T-cell (primary cell): ENCODE measurements around the gene AKAP6. TPM values are rescaled to one million over a fixed set of nuclear protein-coding genes. Genes with fewer than 3 reads are reported as not detected.

Source experiments
- ATAC-seq, 4 experiments: fragments of 200-7000 bp in 3 of 4; fragments of 150-1000 bp in 1 of 4; cut with Tn5 transposase; replicated peaks in 1 of 4; 1 replicate in 3 of 4; 2 replicates in 1 of 4; pipeline ENCODE4 v1.10.0; 2021; ENCODE audit warnings: moderate library complexity in 3 of 4, mild to moderate bottlenecking in 2 of 4, moderate number of reproducible peaks in 1 of 4
- CTCF ChIA-PET, 2 donors: fragments of 300-600 bp; sonication (Branson Sonifier 250); formaldehyde crosslinking; loops; one replicate each; lab custom pipeline; 2022; ENCODE audit warnings: antibody characterized with exemption in 2 of 2; lab: Charles Lee
- POLR2A ChIA-PET, 2 donors: fragments of 300-600 bp; sonication (Branson Sonifier 250); formaldehyde crosslinking; loops; one replicate each; lab custom pipeline; 2022; ENCODE audit warnings: antibody characterized with exemption in 2 of 2; lab: Charles Lee
- DNase-seq, 35 experiments: peaks; one replicate each; pipeline versions ENCODE4 v3.0.0 to v3.0.0-alpha.2; 2013 to 2023
- H3K27ac ChIP-seq: one replicate; pipeline ENCODE4 v1.5.1; 2013; ENCODE audit warnings: low read length
- H3K27me3 ChIP-seq, 2 experiments: replicated peaks in 1 of 2; 1 replicate in 1 of 2; 2 replicates in 1 of 2; pipeline versions ENCODE4 v1.6.1 to v1.7.0; 2013; ENCODE audit warnings: low read length in 1 of 2, mixed read lengths in 1 of 2; ENCODE audit not compliant: control insufficient read depth in 2 of 2, insufficient read depth in 2 of 2; ENCODE audit errors: extremely low read depth in 1 of 2
- H3K36me3 ChIP-seq, 2 donors: 1 replicate in 1 of 2; 2 replicates in 1 of 2; pipeline versions ENCODE4 v1.6.1 to v1.7.0; 2013; ENCODE audit warnings: low read length in 1 of 2; ENCODE audit not compliant: control insufficient read depth in 2 of 2, insufficient read depth in 1 of 2; ENCODE audit errors: extremely low read depth in 1 of 2
- H3K4me1 ChIP-seq, 2 experiments: 1 replicate in 1 of 2; 2 replicates in 1 of 2; pipeline versions ENCODE4 v1.6.1 to v1.7.0; 2013; ENCODE audit warnings: low read length in 2 of 2, mixed read lengths in 1 of 2; ENCODE audit not compliant: insufficient read depth in 2 of 2, control insufficient read depth in 1 of 2; ENCODE audit errors: extremely low read depth in 1 of 2
- H3K4me3 ChIP-seq, 2 donors: 1 replicate in 1 of 2; 2 replicates in 1 of 2; pipeline versions ENCODE4 v1.5.1 to v1.7.0; 2013; ENCODE audit warnings: mild to moderate bottlenecking in 2 of 2, low read length in 1 of 2, moderate library complexity in 1 of 2; ENCODE audit not compliant: control insufficient read depth in 1 of 2; ENCODE audit errors: extremely low read depth in 1 of 2
- H3K9me3 ChIP-seq: 2 replicates; pipeline ENCODE4 v1.7.0; 2013
- H3K27ac Mint-ChIP-seq, 2 donors: one replicate each; pipeline ENCODE4 v1.8.0; 2020 to 2021; ENCODE audit warnings: mild to moderate bottlenecking in 2 of 2, mixed read lengths in 2 of 2
- H3K27me3 Mint-ChIP-seq, 2 donors: one replicate each; pipeline ENCODE4 v1.8.0; 2021 to 2022; ENCODE audit warnings: mixed read lengths in 2 of 2
- H3K36me3 Mint-ChIP-seq: one replicate; pipeline ENCODE4 v1.8.0; 2021; ENCODE audit warnings: mixed read lengths
- H3K4me1 Mint-ChIP-seq, 3 donors: one replicate each; pipeline ENCODE4 v1.8.0; 2020 to 2022; ENCODE audit warnings: mixed read lengths in 3 of 3, mild to moderate bottlenecking in 1 of 3
- H3K4me3 Mint-ChIP-seq, 3 donors: one replicate each; pipeline ENCODE4 v1.8.0; 2020 to 2022; ENCODE audit warnings: mild to moderate bottlenecking in 3 of 3, mixed read lengths in 3 of 3, moderate library complexity in 3 of 3
- H3K9me3 Mint-ChIP-seq, 3 donors: one replicate each; pipeline ENCODE4 v1.8.0; 2020 to 2022; ENCODE audit warnings: mixed read lengths in 3 of 3
- WGBS: methylation state at CpG from one replicate; pipeline ENCODE4 v1.1.5; 2013; ENCODE audit warnings: missing lambda C conversion rate; ENCODE audit not compliant: insufficient coverage; 5-methylcytosine and 5-hydroxymethylcytosine counted together
- total RNA-seq, 35 experiments: library from RNA in 6 of 35; stranded (reverse) in 6 of 35; fragments of 120-200 nt in 1 of 35; gene quantifications; one replicate each; pipeline versions ENCODE4 v1.2.1 to v1.2.4 and lab custom pipeline; 2013 to 2026

AKAP6 gene
- total RNA-seq, 5 donors from 2014 or later (not counting 1 experiment from before 2014, with no cell fraction given) = 1.7 to 6.6 (median 2.6) TPM

GRCh38 chr14:32816588-32816987 lies 487.5 kb downstream of the AKAP6 start:
- DNase-seq = no peak
- POLR2A ChIA-PET = no interaction called here
- Mint-ChIP-seq H3K4me3 (no peak overlapping the region), H3K27ac (no peak overlapping the region), H3K4me1 (no peaks in the 10 kb centered on the region), H3K27me3 (no peaks in the 10 kb centered on the region), H3K9me3 (peaks cover 0 to 10% (median 3%) of the 10 kb centered on the region in 3 donors), H3K36me3 (no peaks in the 10 kb centered on the region)
- Histone ChIP-seq H3K36me3 (no peaks in the 10 kb centered on the region), H3K4me3 (no peak overlapping the region), H3K27ac (no peak overlapping the region), H3K27me3 (no peaks in the 10 kb centered on the region), H3K9me3 (no peaks in the 10 kb centered on the region), H3K4me1 (no peaks in the 10 kb centered on the region)
- no peak for ATAC-seq
- CTCF ChIA-PET = no interaction called here

- H3K27ac ChIP-seq = no peak overlapping the region
- Mint-ChIP-seq H3K4me1 (no peaks in the 10 kb centered on the region), H3K27ac (no peak overlapping the region), H3K36me3 (peaks cover 5% of the 10 kb centered on the region), H3K9me3 (peaks cover 0 to 18% (median 3%) of the 10 kb centered on the region in 3 donors), H3K4me3 (no peak overlapping the region), H3K27me3 (no peaks in the 10 kb centered on the region)
- no peak for ATAC-seq
- H3K36me3 ChIP-seq = no peaks in the 10 kb centered on the region
- H3K27me3 ChIP-seq = no peaks in the 10 kb centered on the region
- H3K4me1 ChIP-seq = no peaks in the 10 kb centered on the region
- H3K9me3 ChIP-seq = no peaks in the 10 kb centered on the region
- no peak overlapping the region for H3K4me3 ChIP-seq
- CTCF ChIA-PET = no interaction called here
- no peak for DNase-seq
- POLR2A ChIA-PET = no interaction called here
- WGBS = no CpG with 5 or more reads among the region's 2 CpGs
These were observed 488.7 kb downstream of the AKAP6 start for GRCh38 chr14:32817780-32818179.

- ChIA-PET CTCF (no interaction called here), POLR2A (no interaction called here)
- Histone ChIP-seq H3K9me3 (no peaks in the 10 kb centered on the region), H3K36me3 (no peaks in the 10 kb centered on the region), H3K4me1 (no peaks in the 10 kb centered on the region), H3K4me3 (no peak overlapping the region), H3K27ac (no peak overlapping the region), H3K27me3 (no peaks in the 10 kb centered on the region)
- peaks cover 5% of the 10 kb centered on the region for H3K36me3 Mint-ChIP-seq
- H3K4me3 Mint-ChIP-seq = no peak overlapping the region
- no peak overlapping the region for H3K27ac Mint-ChIP-seq
- DNase-seq (no peak), ATAC-seq (no peak)
- H3K9me3 Mint-ChIP-seq = peaks cover 0 to 18% (median 3%) of the 10 kb centered on the region in 3 donors
- 77% methylated on average over 3 of the region's 4 CpGs for WGBS
- no peaks in the 10 kb centered on the region for H3K27me3 Mint-ChIP-seq
- H3K4me1 Mint-ChIP-seq = no peaks in the 10 kb centered on the region
These were observed 489.5 kb downstream of the AKAP6 start for GRCh38 chr14:32818581-32818980.

- H3K36me3 Mint-ChIP-seq = peaks cover 5% of the 10 kb centered on the region
- ChIA-PET POLR2A (no interaction called here), CTCF (no interaction called here)
- H3K4me3 Mint-ChIP-seq = no peak overlapping the region
- no peak for ATAC-seq
- DNase-seq = no peak
- Histone ChIP-seq H3K4me3 (no peak overlapping the region), H3K4me1 (no peaks in the 10 kb centered on the region), H3K27ac (no peak overlapping the region), H3K36me3 (no peaks in the 10 kb centered on the region), H3K27me3 (no peaks in the 10 kb centered on the region), H3K9me3 (no peaks in the 10 kb centered on the region)
- H3K27me3 Mint-ChIP-seq = no peaks in the 10 kb centered on the region
- peaks cover 0 to 16% (median 3%) of the 10 kb centered on the region in 3 donors for H3K9me3 Mint-ChIP-seq
- no peaks in the 10 kb centered on the region for H3K4me1 Mint-ChIP-seq
- no CpG with 5 or more reads among the region's 1 CpG for WGBS
- H3K27ac Mint-ChIP-seq = no peak overlapping the region
These were observed 491.1 kb downstream of the AKAP6 start for GRCh38 chr14:32820181-32820580.

- DNase-seq (no peak), ATAC-seq (no peak)
- POLR2A ChIA-PET = no interaction called here
- Mint-ChIP-seq H3K4me3 (no peak overlapping the region), H3K27me3 (no peaks in the 10 kb centered on the region), H3K4me1 (no peaks in the 10 kb centered on the region), H3K36me3 (peaks cover 5% of the 10 kb centered on the region), H3K27ac (no peak overlapping the region), H3K9me3 (peaks cover 0 to 16% (median 3%) of the 10 kb centered on the region in 3 donors)
- Histone ChIP-seq H3K27me3 (no peaks in the 10 kb centered on the region), H3K4me3 (no peak overlapping the region), H3K4me1 (no peaks in the 10 kb centered on the region), H3K36me3 (no peaks in the 10 kb centered on the region), H3K9me3 (no peaks in the 10 kb centered on the region), H3K27ac (no peak overlapping the region)
- CTCF ChIA-PET = no interaction called here
These were observed 491.6 kb downstream of the AKAP6 start for GRCh38 chr14:32820682-32821081.

GRCh38 chr14:32821964-32822653 lies 493.0 kb downstream of the AKAP6 start:
- peaks cover 5% of the 10 kb centered on the region for H3K36me3 Mint-ChIP-seq
- H3K36me3 ChIP-seq = no peaks in the 10 kb centered on the region
- H3K4me1 ChIP-seq = no peaks in the 10 kb centered on the region
- WGBS = no CpG with 5 or more reads among the region's 7 CpGs
- ChIA-PET CTCF (no interaction called here), POLR2A (no interaction called here)
- H3K27me3 Mint-ChIP-seq = no peaks in the 10 kb centered on the region
- DNase-seq (no peak), ATAC-seq (no peak)
- H3K9me3 ChIP-seq = no peaks in the 10 kb centered on the region
- H3K4me1 Mint-ChIP-seq = no peaks in the 10 kb centered on the region
- H3K4me3 Mint-ChIP-seq = no peak overlapping the region
- peaks cover 0 to 16% (median 3%) of the 10 kb centered on the region in 3 donors for H3K9me3 Mint-ChIP-seq
- no peak overlapping the region for H3K27ac ChIP-seq
- no peaks in the 10 kb centered on the region for H3K27me3 ChIP-seq
- no peak overlapping the region for H3K4me3 ChIP-seq
- no peak overlapping the region for H3K27ac Mint-ChIP-seq

GRCh38 chr14:32823706-32824105 lies 494.6 kb downstream of the AKAP6 start:
- ChIA-PET CTCF (no interaction called here), POLR2A (no interaction called here)
- Histone ChIP-seq H3K9me3 (no peaks in the 10 kb centered on the region), H3K27me3 (no peaks in the 10 kb centered on the region), H3K27ac (no peak overlapping the region), H3K4me3 (no peak overlapping the region), H3K4me1 (no peaks in the 10 kb centered on the region), H3K36me3 (no peaks in the 10 kb centered on the region)
- DNase-seq (no peak), ATAC-seq (no peak)
- no peak overlapping the region for H3K4me3 Mint-ChIP-seq
- no peak overlapping the region for H3K27ac Mint-ChIP-seq
- WGBS = 70% methylated on average over 4 of the region's 5 CpGs
- H3K36me3 Mint-ChIP-seq = peaks cover 5% of the 10 kb centered on the region
- peaks cover 0 to 16% (median 3%) of the 10 kb centered on the region in 3 donors for H3K9me3 Mint-ChIP-seq
- H3K27me3 Mint-ChIP-seq = no peaks in the 10 kb centered on the region
- no peaks in the 10 kb centered on the region for H3K4me1 Mint-ChIP-seq
